Kasumi-1 (cell line): ENCODE data around the gene CPSF4L.

ENCODE experiments used
- DNase-seq, 2 experiments: peaks; one replicate each; lab custom pipeline; 2025; lab: John Stamatoyannopoulos, UW

The CPSF4L gene

GRCh38 chr17:73203135-73203787, 58.4 kb downstream of the CPSF4L start:
- no peak for DNase-seq

GRCh38 chr17:73201215-73202069, 60.2 kb downstream of the CPSF4L start:
- DNase-seq = no peak

GRCh38 chr17:73200476-73200875, 61.2 kb downstream of the CPSF4L start:
- no peak for DNase-seq

GRCh38 chr17:73199751-73200317, 61.8 kb downstream of the CPSF4L start:
- no peak for DNase-seq

- DNase-seq = no peak
Observed at GRCh38 chr17:73198930-73199260, 62.8 kb downstream of the CPSF4L start.
